Ishikawa (cell line): Measurements from ENCODE around the gene GTF3C5.

Experiments
- CEBPB ChIP-seq: IDR thresholded peaks from 2 replicates; pipeline ENCODE4 v1.6.1; 2012
- CREB1 ChIP-seq: IDR thresholded peaks from 2 replicates; pipeline ENCODE4 v1.6.1; 2012; ENCODE audit warnings: low read depth
- EGR1 ChIP-seq: IDR thresholded peaks from 2 replicates; pipeline ENCODE4 v1.6.1; 2012
- EP300 ChIP-seq: IDR thresholded peaks from 2 replicates; pipeline ENCODE4 v1.6.1; 2012; ENCODE audit warnings: borderline replicate concordance
- FOXM1 ChIP-seq: IDR thresholded peaks from 2 replicates; pipeline ENCODE4 v1.6.1; 2012; ENCODE audit warnings: low read depth, borderline replicate concordance
- NFIC ChIP-seq: IDR thresholded peaks from 2 replicates; pipeline ENCODE4 v1.6.1; 2012
- RAD21 ChIP-seq: IDR thresholded peaks from 2 replicates; pipeline ENCODE4 v1.6.1; 2012; ENCODE audit warnings: low read depth
- TAF1 ChIP-seq: IDR thresholded peaks from 2 replicates; pipeline ENCODE4 v1.6.1; 2012; ENCODE audit warnings: low read depth, mild to moderate bottlenecking
- TCF12 ChIP-seq: IDR thresholded peaks from 2 replicates; pipeline ENCODE4 v1.6.1; 2012; ENCODE audit warnings: low read depth
- TEAD4 ChIP-seq: IDR thresholded peaks from 2 replicates; pipeline ENCODE4 v1.6.1; 2012
- YY1 ChIP-seq: IDR thresholded peaks from 2 replicates; pipeline ENCODE4 v1.6.1; 2012; ENCODE audit warnings: low read depth
- ZBTB7A ChIP-seq: IDR thresholded peaks from 2 replicates; pipeline ENCODE4 v1.6.1; 2012; ENCODE audit warnings: low read depth
- TF ChIP-seq, protein P1 (sequence below): IDR thresholded peaks from 2 replicates; pipeline ENCODE4 v1.6.1; 2012
- TF ChIP-seq, protein P2 (sequence below): IDR thresholded peaks from 2 replicates; pipeline ENCODE4 v1.6.1; 2012; ENCODE audit warnings: low read depth, mild to moderate bottlenecking
- TF ChIP-seq, protein P3 (sequence below): IDR thresholded peaks from 2 replicates; pipeline ENCODE4 v1.6.1; 2012

The GTF3C5 gene

DNA sequence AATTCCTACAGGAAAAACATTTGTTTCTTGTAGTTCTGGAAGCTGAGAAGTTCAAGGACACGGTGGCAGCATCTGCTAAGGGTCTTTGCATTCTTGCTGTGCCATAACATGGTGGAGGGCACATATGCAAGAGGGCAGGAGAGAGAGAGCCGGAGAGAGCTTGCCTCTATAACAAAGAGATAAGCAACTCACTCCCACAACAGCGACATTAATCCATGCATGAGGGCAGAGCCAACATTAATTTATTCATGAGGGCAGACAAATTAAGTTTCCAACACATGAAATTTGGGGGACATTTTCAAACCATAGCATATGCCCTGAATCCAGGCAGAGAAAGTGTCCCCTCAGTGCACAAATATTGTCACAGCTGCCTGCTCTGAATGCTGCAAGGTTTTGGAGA, 4.4 kb upstream of the GTF3C5 start:
- no peak for TF ChIP-seq EP300
- no peak for TF ChIP-seq TCF12
- TF ChIP-seq, protein P1, sequence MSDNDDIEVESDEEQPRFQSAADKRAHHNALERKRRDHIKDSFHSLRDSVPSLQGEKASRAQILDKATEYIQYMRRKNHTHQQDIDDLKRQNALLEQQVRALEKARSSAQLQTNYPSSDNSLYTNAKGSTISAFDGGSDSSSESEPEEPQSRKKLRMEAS: no peak
- TF ChIP-seq CREB1: no peak
- TF ChIP-seq, protein P2, sequence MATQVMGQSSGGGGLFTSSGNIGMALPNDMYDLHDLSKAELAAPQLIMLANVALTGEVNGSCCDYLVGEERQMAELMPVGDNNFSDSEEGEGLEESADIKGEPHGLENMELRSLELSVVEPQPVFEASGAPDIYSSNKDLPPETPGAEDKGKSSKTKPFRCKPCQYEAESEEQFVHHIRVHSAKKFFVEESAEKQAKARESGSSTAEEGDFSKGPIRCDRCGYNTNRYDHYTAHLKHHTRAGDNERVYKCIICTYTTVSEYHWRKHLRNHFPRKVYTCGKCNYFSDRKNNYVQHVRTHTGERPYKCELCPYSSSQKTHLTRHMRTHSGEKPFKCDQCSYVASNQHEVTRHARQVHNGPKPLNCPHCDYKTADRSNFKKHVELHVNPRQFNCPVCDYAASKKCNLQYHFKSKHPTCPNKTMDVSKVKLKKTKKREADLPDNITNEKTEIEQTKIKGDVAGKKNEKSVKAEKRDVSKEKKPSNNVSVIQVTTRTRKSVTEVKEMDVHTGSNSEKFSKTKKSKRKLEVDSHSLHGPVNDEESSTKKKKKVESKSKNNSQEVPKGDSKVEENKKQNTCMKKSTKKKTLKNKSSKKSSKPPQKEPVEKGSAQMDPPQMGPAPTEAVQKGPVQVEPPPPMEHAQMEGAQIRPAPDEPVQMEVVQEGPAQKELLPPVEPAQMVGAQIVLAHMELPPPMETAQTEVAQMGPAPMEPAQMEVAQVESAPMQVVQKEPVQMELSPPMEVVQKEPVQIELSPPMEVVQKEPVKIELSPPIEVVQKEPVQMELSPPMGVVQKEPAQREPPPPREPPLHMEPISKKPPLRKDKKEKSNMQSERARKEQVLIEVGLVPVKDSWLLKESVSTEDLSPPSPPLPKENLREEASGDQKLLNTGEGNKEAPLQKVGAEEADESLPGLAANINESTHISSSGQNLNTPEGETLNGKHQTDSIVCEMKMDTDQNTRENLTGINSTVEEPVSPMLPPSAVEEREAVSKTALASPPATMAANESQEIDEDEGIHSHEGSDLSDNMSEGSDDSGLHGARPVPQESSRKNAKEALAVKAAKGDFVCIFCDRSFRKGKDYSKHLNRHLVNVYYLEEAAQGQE: no peak
- no peak for TF ChIP-seq ZBTB7A
- no peak for TF ChIP-seq NFIC
- no peak for TF ChIP-seq YY1
- TF ChIP-seq RAD21: no peak
- TF ChIP-seq EGR1: no peak
- no peak for TF ChIP-seq CEBPB
- TF ChIP-seq, protein P3, sequence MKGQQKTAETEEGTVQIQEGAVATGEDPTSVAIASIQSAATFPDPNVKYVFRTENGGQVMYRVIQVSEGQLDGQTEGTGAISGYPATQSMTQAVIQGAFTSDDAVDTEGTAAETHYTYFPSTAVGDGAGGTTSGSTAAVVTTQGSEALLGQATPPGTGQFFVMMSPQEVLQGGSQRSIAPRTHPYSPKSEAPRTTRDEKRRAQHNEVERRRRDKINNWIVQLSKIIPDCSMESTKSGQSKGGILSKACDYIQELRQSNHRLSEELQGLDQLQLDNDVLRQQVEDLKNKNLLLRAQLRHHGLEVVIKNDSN: no peak
- no peak for TF ChIP-seq FOXM1
- no peak for TF ChIP-seq TAF1

DNA sequence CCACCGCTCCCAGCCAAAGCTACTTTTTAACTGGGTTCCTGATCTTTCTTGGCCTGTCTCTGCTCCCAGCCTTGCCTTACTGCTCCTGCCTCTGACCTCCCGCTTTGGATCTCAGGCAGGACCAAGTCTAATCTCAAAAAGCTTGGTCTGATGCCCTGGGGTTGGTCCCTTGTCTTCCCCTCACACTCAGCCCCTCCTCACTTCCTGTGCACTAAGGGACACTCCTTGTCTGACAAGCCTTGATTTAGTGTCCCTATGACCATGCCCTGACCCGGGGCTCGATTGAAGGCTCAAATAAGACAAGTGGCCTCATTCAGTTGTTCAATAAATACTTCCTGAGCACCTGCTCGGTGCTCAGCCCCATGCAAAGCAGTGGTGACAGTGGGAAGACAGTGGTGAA, 3.7 kb upstream of the GTF3C5 start:
- TF ChIP-seq ZBTB7A (no peak), FOXM1 (no peak), RAD21 (no peak), TEAD4 (no peak), EP300 (no peak), EGR1 (no peak), YY1 (no peak), CEBPB (no peak), CREB1 (no peak), TAF1 (no peak), NFIC (no peak), TCF12 (no peak)
- TF ChIP-seq, protein P1: no peak
- TF ChIP-seq, protein P2: no peak
- TF ChIP-seq, protein P3: no peak

DNA sequence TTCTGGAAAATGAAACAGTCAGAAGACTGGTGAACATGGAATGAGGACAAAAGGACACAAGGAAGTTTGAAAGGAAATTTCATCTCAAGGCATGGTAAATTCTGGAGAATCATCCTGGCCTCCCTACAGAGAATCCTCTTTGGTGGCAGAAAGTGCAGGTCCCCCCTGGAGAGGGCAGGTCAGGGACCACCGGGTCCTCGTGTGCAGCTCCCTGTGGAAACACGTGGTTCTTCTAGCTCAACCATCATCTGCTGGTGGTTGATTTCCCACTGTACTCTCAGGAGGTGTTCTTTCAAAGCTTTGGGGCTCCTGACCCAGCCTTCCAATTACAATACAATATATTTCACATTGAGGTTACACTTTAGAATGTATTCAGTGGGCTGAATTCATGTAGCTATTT, 2.6 kb upstream of the GTF3C5 start:
- TF ChIP-seq TCF12 (no peak), NFIC (no peak), RAD21 (no peak), ZBTB7A (no peak), CREB1 (no peak), EGR1 (no peak)
- TF ChIP-seq, protein P3: no peak
- TF ChIP-seq, protein P2: no peak

DNA sequence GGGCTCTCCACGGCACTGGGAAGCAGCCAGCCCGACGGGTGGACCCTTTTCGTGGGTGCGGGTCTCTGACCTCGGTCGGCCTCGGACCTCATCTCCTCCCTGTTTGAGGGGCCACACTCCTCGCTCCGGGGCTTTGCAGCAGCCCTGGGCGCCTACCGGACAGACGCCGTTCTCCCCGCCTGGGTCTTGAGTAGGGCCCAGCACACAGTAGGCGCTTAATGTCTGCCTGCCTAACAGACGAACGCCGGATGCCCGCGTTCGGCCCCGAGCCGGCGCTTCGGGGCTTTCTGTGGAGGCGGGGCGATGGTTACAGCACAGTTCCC, 842 bp upstream of the GTF3C5 start:
- TF ChIP-seq, protein P2: no peak
- TF ChIP-seq CEBPB: no peak
- TF ChIP-seq, protein P3: no peak
- no peak for TF ChIP-seq YY1
- TF ChIP-seq, protein P1: no peak
- TF ChIP-seq TCF12: no peak
- no peak for TF ChIP-seq RAD21
- no peak for TF ChIP-seq EP300
- TF ChIP-seq FOXM1: no peak
- no peak for TF ChIP-seq EGR1
- TF ChIP-seq TEAD4: no peak
- no peak; the same call in 1 of the 2 replicates for TF ChIP-seq CREB1
- no peak for TF ChIP-seq NFIC
- no peak for TF ChIP-seq TAF1
- no peak for TF ChIP-seq ZBTB7A
